HG03439 (cell line): ENCODE results near the gene IGFLR1.
A peak's percentile ranks its signal among the peaks of the same experiment; 100 is the strongest.
"Not testable (repeated sequence)": the region's sequence is repeated elsewhere in the genome, so short reads cannot be mapped to it uniquely, and the experiment has no call there.

Experiments used
- ATAC-seq: cut with Tn5 transposase; IDR thresholded peaks from one replicate; pipeline ENCODE4 v1.9.1; 2021; ENCODE audit warnings: mild to moderate bottlenecking, moderate library complexity; ENCODE audit not compliant: unreplicated experiment

The IGFLR1 gene

GRCh38 chr19:35713904-35714495, 28.3 kb downstream of the IGFLR1 start:
- no peak for ATAC-seq

GRCh38 chr19:35713506-35713850, 28.8 kb downstream of the IGFLR1 start:
- ATAC-seq = no peak

DNA sequence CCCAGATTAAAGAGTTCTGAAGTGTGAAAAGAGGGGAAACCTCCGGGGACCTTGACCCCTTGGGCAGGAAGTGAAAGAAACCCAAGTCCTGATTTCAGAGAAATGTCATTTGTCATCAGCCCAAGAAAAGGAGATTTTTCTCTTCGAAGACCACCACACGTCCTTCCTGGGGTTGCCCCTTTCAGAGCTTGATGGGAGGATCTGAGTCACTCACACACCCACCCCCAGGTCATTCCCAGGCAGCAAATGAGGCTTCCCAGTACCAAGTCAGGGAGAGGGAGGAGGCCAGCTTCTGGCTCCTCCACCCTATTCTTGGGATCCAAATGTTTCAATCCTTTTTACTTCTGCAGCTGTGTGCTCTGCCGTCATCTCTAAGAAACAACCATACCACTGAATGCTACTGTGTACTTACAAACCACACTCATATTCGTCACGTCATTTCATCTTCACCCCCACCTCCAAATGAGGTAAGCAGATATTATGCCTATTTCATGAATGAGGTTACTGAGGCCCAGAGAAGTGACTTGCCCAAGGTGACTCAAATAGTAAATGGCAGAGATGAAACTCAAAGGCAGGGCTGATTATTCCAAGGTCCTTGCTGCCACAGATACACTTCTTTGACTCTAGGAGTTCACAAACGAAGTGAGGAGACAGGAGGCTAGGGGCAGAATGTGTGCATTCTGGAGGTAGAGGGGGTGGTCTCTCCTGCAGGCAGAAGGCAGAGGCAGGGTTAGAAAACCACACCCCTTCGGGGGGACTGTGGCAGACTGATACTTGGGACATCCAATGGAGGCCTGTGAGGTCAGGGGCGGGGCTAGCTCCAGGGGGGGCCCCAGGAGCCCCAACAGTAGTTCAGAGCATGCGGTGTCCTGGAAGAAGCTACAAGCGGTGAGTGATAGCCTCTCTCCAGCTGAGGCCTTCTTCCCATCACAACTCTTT, 29.4 kb downstream of the IGFLR1 start:
- no peak for ATAC-seq

- ATAC-seq = peak; percentile 28
These were observed 31.2 kb downstream of the IGFLR1 start for GRCh38 chr19:35710784-35711723.

DNA sequence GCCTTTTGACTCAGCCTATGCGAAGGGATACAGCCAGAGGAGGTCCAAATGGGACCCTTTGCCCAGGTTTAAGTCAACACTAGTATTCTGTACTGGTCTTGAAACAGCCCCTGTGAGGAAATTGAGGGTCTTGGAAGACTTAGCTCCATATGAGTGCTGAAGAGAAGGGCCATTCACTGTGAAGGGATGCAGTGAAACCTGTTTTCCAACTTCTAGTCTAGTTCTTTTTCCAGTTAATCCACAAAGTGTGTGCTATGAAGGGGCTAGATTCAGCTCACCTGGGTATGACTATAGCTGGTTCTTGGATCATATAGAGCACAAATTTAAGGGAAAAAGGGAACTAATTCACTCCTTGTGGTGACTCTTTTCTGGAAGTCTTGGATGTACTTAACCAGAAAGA, 33.9 kb downstream of the IGFLR1 start:
- no peak for ATAC-seq

- no peak for ATAC-seq
These were observed 38.0 kb downstream of the IGFLR1 start, which contains the start of gene ZBTB32 for GRCh38 chr19:35704218-35704617. ZBTB32 (plus strand) TSS chr19:35704558; CDS start chr19:35714627, 10,069 bp downstream.

GRCh38 chr19:35703343-35703742, 38.9 kb downstream of the IGFLR1 start:
- no peak for ATAC-seq

GRCh38 chr19:35702223-35703012, 39.8 kb downstream of the IGFLR1 start:
- peak; percentile 93 for ATAC-seq

DNA sequence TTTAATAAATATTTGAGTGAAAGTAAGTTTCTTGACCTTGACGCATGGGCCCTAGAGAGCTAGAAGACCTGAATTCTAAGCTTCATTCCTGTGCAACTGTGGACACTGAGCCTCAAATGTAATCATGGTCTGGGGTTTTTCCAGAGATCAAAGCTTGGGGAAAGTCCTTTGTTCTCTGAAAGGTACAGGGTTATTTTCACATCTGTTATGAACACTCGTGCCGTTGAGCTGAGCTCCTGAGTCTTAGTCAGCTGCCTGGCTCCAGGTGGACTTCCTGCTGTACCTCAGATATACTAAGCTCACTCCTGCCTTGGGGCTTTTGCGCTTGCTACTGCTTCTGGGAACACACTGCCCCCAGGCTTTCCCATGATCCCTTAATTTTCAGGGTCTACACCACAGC, 45.4 kb downstream of the IGFLR1 start:
- no peak for ATAC-seq

GRCh38 chr19:35695895-35696422, 46.3 kb downstream of the IGFLR1 start:
- no peak for ATAC-seq

DNA sequence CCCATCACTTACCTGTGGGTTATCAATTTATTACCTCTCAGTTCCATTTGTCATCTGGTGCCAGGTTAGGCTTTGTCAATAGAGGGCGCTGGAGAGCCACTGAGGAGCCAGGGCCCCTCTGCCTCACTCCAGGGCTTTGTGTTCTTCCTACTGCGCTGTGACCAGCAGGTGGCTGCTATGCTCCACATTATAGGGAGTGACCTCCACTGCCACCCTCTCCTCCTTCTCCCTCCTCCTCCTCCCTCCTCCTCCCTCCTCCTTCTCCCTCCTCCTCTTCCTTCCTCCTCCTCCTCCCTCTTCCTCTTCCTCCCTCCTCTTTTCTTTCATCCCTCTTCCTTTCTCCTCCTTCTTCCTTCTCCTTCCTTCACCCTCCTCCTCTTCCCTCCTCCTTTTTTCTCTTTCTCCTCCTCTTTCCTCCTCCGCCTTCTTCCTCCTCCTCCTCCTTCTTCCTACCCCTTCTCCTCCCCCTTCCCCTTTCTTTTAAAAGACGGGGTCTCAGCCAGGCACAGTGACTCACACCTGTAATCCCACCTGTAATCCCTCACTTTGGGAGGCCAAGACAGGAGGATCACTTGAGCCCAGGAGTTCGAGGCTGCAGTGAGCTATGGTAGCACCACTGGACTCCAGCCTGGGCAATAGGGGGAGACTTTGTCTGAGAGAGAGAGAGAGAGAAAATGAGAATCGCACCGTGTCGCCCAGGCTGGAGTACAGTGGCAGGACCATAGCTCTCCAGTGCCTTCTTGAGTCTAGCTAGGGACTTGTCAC, 48.2 kb downstream of the IGFLR1 start:
- peak; percentile 66 for ATAC-seq

DNA sequence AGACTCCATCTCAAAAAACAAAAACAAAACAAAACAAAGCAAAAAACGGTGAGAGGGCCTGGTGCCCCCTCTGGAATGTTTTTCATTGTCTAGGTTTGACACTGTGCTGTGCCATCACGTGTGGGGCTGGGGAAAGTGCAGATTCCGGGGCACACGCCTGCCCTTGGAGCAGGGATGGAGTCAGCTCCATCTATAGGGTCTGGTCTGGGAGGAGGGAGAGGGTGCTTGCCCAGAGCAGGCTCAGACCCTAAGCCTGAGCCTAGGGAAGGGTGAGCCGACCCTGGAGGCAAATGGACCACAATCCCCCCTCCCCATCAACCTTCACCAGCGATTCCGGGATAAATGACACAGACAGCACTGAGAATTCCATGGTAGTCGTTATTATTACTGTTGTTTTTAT, 48.8 kb downstream of the IGFLR1 start:
- no peak for ATAC-seq

GRCh38 chr19:35692010-35692409, 50.2 kb downstream of the IGFLR1 start:
- no peak for ATAC-seq

DNA sequence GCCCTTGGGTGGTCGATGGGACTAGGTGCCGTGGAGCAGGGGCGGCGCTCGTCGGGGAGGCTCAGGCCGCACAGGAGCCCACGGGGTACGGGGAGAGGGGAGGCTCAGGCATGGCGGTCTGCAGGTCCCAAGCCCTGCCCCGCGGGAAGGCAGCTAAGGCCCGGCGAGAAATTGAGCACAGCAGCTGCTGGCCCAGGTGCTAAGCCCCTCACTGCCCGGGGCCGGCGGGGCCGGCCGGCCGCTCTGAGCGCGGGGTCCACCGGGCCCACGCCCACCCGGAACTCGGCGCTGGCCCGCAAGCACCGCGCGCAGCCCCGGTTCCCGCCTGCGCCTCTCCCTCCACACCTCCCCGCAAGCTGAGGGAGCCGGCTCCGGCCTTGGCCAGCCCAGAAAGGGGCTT, 51.1 kb downstream of the IGFLR1 start:
- ATAC-seq = not testable (repeated sequence)

DNA sequence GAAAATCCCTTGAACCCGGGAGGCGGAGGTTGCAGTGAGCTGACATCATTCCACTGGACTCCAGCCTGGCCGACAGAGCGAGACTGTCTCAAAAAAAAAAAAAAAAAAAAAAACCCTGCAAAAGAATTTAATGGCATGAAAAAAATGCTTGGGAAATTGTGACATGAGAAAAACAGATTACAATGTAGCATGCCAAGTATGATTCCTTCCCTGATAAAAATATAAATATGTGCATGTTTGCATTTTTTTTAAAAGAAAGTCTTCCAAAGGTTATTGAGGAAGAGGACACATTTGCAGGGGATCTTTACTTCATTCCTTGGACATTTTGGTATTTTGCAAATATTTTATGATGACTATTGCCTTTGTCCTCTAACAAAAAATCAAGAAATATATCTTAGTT, 52.4 kb downstream of the IGFLR1 start:
- no peak for ATAC-seq
